Stimulated activated CD4-positive, alpha-beta T cell treated with anti-CD3 and anti-CD28 coated beads, Interleukin-1b, Interleukin-23, amount 100 ng/mL, for 4 hours (primary cell): ENCODE results near the gene IPO5.

Experiments used
- DNase-seq, 2 donors: peaks; one replicate each; pipeline ENCODE4 v3.0.0-alpha.2; 2020; ENCODE audit warnings: low read depth in 2 of 2

The IPO5 gene

GRCh38 chr13:97953376-97953970 lies at the start of gene IPO5:
Gene IPO5 (plus strand): TSS chr13:97953675. CDS start chr13:97976697, 23,022 bp downstream.
- no peak for DNase-seq

- no peak for DNase-seq
These were observed 49.4 kb upstream of the IPO5 start for GRCh38 chr13:97904059-97904458.

GRCh38 chr13:97905517-97905916 lies 48.0 kb upstream of the IPO5 start:
- no peak for DNase-seq

GRCh38 chr13:97911311-97912138 lies 42.0 kb upstream of the IPO5 start:
- no peak for DNase-seq

GRCh38 chr13:97912139-97912535 lies 41.3 kb upstream of the IPO5 start:
- no peak for DNase-seq

- no peak for DNase-seq
These were observed 40.3 kb upstream of the IPO5 start for GRCh38 chr13:97913206-97913605.

- DNase-seq, result no peak
These were observed 38.9 kb upstream of the IPO5 start for GRCh38 chr13:97914540-97914939.

GRCh38 chr13:97921176-97921816 lies 32.2 kb upstream of the IPO5 start:
- no peak for DNase-seq

GRCh38 chr13:97928301-97928700 lies 25.2 kb upstream of the IPO5 start:
- DNase-seq, result no peak

GRCh38 chr13:97932036-97932435 lies 21.4 kb upstream of the IPO5 start:
- no peak for DNase-seq

GRCh38 chr13:97932647-97933046 lies 20.8 kb upstream of the IPO5 start:
- no peak for DNase-seq

- no peak for DNase-seq
These were observed 19.7 kb upstream of the IPO5 start for GRCh38 chr13:97933776-97934175.

- DNase-seq, result no peak
These were observed 18.9 kb upstream of the IPO5 start for GRCh38 chr13:97934590-97934989.

- DNase-seq, result no peak
These were observed 18.4 kb upstream of the IPO5 start for GRCh38 chr13:97935071-97935470.

GRCh38 chr13:97936036-97936435 lies 17.4 kb upstream of the IPO5 start:
- no peak for DNase-seq

- DNase-seq, result no peak
These were observed 14.6 kb upstream of the IPO5 start for GRCh38 chr13:97938706-97939475.

GRCh38 chr13:97944396-97945029 lies 9.0 kb upstream of the IPO5 start:
- DNase-seq, result no peak

- no peak for DNase-seq
These were observed 8.1 kb upstream of the IPO5 start for GRCh38 chr13:97945342-97945741.

GRCh38 chr13:97945792-97946419 lies 7.6 kb upstream of the IPO5 start:
- no peak for DNase-seq

GRCh38 chr13:97946951-97947588 lies 6.4 kb upstream of the IPO5 start:
- no peak for DNase-seq

GRCh38 chr13:97948041-97948440 lies 5.4 kb upstream of the IPO5 start:
- DNase-seq, result no peak
